ENCODE measurements around the gene KLC3.

GRCh38 chr19:45351401-45351952 lies 10.9 kb downstream of the KLC3 start:
- no peak for TF ChIP-seq CTCF (IDR thresholded peaks at IDR 0.05)
- no peak for TF ChIP-seq POLR2A (IDR thresholded peaks at IDR 0.05)
